NK-92 (cell line): Measurements from ENCODE around the gene BAIAP2L1.
"Not testable (repeated sequence)": the region's sequence is repeated elsewhere in the genome, so short reads cannot be mapped to it uniquely, and the experiment has no call there.

Experiments used
- DNase-seq: peaks from one replicate; lab custom pipeline; 2025; ENCODE audit not compliant: unreplicated experiment; lab: John Stamatoyannopoulos, UW

The BAIAP2L1 gene

GRCh38 chr7:98323597-98324322 lies 77.1 kb downstream of the BAIAP2L1 start:
- DNase-seq, result no peak

- no peak for DNase-seq
Measured at GRCh38 chr7:98322331-98323270, 78.3 kb downstream of the BAIAP2L1 start.

DNA sequence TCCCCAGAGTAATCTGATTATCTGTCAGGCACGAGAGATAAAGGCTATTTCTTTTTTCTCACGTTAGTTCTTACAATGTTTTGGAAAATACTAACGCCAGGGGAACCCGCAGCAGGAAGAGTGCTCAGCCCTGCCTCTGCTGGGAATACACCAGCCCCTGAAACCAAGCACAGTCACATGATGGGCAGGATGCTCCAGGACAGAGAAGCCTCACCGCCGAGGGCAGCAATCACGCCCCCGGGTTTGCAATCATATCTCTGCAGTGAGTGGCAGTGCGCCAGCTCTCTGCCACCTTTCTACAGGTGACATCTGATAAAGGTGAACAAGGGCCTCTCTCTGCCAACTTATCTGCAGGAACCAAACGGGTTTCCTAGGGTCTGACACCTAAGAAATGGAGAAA lies 79.6 kb downstream of the BAIAP2L1 start:
- no peak for DNase-seq

DNA sequence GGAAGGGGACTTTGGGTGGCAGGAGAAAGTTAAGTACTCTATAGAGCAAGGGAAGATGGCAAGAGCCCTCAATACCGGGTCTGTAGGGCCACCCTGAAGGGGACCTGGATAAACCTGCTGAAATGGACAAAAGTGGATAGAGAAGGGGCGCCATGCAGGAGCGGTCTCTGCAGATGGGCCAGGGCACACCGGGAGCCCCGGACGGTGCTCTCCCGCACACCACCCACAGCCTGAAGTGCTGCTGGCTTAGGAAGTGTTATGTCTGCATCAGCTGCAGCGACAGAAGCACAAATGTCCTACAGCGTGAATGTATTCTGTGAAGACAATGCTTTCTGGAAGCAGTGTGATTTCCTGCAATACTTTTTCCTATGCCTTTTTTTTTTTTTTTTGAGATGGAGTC lies 81.7 kb downstream of the BAIAP2L1 start:
- no peak for DNase-seq

GRCh38 chr7:98317366-98318040 lies 83.4 kb downstream of the BAIAP2L1 start:
- no peak for DNase-seq

DNA sequence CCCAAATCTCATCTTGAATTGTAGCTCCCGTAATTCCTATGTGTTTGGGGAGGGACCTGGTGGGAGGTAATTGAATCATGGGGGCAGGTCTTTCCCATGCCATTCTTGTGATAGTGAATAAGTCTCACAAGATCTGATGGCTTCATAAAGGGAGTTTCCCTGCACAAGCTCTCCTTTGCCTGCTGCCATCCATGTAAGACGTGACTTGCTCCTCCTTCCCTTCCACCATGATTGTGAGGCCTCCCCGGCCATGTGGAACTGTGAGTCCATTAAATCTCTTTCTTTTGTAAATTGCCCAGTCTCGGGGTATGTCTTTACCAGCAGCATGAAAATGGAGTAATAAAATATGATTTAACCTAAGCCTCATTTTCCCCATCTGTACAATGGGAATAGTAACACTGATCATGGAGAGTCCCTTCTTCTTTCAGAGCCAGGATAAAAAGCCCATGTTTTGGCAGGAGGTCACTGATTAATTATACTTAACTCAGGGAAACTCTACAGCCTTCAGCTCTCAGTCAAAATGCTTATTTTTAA lies 84.8 kb downstream of the BAIAP2L1 start:
- DNase-seq, result not testable (repeated sequence)

DNA sequence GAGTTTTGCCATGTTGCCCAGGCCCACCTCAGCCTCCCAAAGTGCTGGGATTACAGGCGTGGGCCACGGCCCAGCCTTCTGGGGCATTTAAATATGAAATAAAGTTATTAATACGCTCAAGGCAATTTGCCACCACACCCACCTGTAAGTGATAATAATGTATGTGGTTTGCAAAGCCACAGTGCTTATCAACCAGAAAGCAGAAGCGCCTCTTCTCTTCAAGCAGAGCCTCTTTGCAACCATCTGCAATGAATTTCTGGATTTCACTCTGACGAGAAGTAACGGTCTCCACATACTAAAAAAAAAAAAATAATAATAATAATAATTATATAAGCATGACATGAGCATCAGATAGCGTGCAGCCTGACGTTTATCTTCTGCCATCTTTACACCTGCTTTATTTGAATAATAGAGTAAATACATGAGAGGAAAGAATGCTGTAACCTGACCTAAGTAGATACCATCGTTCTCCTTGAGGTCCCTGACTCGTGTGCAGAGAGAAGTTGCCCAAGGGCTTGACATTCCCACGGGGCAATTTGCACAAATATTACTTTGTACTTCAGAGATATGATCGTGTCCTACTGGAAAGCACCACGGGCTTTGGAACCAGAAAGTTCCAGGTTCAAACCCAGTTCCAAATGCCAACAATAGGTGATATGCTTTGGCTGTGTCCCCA lies 85.4 kb downstream of the BAIAP2L1 start:
- no peak for DNase-seq

- no peak for DNase-seq
Measured at GRCh38 chr7:98314469-98314868, 86.4 kb downstream of the BAIAP2L1 start.

DNA sequence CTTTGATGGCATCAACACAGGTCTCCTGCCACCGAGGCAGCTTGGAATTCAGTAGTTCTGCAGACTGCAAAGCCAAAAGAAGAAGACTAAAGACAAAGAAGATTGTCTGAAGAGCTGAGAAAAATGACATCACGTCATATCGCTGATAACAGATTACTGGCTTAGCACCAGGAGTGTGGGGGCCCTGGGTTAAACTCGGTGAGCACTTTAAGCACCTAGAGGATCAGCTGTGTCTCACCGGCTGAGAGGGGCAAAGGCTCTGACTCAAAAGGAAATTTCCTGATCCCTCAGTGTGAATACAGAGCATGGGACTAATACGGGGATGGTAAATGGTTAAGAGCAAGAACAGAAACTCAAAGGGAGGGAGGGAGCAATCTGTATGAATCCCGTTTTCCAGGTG lies 88.7 kb downstream of the BAIAP2L1 start:
- DNase-seq, result no peak

DNA sequence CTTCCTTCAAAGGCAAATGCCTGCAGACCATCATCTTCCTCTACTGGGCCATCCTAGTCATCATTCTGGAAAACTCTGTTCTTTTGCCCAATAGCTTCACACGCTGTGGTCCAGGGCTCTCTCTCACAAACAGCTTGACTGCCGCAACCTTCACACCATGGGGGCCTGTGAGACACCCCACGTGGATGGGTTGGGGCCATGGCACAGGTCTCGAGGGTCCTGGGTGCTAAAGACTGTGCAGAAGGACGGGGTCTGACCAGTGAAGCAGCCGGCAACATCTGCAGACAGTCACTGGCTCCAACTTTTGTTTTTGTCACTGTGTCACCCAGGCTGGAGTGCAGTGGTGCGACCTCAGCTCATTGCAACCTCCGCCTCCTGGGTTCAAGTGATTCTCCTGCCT lies 91.3 kb downstream of the BAIAP2L1 start:
- DNase-seq, result no peak

- DNase-seq, result no peak
Measured at GRCh38 chr7:98307971-98308466, 92.9 kb downstream of the BAIAP2L1 start.

GRCh38 chr7:98305951-98306535 lies 94.8 kb downstream of the BAIAP2L1 start:
- DNase-seq, result no peak

- no peak for DNase-seq
Measured at GRCh38 chr7:98303906-98304305, 97.0 kb downstream of the BAIAP2L1 start.

DNA sequence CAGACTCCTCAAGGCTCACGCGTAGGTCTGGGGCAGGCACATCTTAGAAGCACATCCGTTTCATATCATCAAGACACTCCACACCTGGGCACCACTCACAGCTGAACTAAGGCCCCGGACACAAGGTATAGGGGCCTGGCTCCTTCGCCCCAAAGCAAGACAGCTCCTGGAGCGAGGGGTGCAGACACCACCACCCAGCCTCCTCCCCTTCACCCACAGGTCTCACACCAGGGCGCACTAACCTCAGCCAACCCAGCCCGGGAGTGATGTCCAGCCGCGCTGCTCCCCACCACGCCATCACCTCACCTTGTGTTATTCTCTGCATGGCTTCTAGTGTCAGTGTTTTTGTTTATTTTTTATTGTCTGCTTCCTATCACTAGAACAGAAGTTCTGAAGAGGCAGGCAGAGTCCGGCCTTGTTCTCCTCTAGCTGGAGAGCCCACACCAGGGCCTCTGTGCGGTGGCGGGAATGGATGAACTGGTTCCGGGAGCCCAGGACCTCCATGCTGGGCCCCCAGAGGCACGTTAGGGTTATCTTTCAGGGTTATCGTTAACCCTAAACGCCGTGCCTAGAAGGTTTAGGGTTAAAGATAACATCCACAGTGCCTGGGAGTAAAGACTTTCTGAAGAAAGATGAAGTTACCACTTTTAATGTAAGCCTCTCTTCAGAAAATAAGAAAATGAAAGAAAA lies 97.6 kb downstream of the BAIAP2L1 start:
- no peak for DNase-seq

DNA sequence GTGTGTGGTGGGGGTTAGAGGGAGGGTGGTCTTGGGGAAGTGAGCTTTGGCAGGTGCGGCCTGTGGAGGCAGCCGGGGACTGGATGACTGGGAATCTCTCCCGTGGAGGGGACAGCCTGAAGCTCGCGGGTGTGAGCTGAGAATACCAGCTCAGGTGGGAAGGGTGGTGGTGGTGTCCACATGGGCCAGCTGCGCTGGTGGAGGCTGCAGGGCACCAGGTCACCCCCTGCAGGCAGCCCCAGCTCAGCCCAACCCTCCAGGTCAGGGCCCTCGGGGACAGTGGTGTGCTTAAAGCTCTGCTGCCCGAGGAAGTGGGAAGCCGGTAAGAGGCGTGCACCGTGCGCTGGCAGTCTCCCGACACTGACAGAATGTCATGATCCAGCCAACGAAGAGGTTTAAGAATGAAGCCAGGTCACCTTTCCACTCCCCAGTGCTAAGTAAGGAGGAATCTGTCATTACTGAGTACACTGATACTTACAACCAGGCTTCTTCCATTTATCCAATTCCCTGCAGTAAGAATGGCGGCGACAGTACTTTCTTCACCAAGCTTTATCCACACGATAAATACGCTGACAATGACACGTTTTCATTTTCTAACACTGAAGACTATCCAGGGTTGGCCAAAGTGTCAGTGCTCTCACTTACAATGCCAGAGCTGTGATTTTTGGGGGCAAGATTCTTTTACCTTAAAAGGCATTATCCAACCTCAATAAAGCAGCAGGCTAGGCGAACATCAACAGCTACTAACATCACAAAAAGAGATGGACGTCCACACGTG lies 99.0 kb downstream of the BAIAP2L1 start:
- DNase-seq, result no peak

DNA sequence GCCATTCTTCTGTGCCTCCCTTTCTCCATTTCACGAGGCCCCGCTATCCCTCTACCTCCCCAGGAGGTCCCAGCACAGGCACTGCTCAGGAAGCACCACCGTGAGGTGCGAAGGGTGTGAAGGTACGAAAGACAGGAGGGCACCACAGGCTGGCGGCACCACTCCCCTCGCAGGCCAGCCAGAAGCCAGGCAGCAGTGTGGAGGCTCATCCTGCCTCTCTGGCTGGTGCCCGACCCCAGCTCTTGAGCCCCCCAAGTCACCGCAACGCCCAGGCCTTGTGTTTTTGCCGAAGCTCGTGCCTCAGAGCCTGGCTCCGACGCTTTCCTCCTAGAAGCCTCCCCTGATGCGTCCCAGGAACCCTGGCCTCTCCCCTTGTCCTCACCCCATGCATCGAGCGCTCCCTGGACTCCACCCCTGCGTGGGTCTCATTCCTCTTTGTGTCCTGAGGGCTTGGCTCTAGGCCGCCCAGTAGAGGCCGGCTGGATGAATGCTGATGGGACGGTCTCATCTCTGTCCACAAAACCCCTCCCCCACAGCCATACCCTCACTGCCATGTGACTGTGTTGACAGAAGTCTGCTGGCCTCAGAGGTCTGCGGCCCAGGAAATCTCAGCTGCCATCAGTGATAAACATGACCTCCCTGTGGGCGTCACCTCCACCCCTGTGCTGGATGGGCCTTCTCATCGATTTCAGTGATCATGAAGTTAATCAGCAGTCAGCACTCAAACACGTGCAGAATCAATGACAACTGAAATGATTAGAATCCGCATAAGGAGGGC lies 100.1 kb downstream of the BAIAP2L1 start:
- DNase-seq, result no peak

DNA sequence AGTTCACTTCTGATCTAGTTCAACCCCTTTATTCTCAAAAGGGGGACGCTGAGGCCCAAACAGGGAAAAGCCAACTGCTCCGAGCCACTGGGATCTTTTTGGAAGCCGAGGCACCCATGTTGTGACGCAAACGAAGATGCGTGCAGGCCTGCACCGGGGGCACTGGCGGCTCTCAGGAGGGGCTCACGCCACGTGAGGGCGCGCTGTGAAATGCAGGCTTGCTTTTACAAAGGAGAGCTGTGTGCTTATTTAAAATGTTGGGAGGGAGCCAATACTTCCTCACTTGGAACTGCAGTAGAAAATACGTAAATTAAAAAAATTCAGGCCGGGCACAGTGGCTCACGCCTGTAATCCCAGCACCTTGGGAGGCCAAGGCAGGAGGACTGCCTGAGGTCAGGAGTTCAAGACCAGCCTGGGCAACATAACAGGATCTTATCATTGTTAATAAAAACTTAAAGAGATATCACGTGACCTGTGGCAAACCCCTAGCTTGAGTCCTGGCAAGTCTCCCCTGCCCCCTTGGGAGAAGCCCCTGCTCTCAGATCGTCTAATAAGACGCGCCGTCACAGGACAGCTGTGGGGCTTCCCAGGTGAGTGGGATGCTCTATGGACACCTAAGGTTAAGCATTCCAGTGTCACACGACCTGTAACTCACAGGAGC lies 103.1 kb downstream of the BAIAP2L1 start:
- no peak for DNase-seq

- no peak for DNase-seq
Measured at GRCh38 chr7:98296833-98297232, 104.1 kb downstream of the BAIAP2L1 start.
